Liver (tissue), 4 donors: Measurements from ENCODE around the gene NLRP11. TPM values are rescaled to one million over a fixed set of nuclear protein-coding genes. Genes with fewer than 3 reads are reported as not detected.

Source experiments
- polyA plus RNA-seq, 2 donors: library from polyadenylated mRNA; stranded (reverse) in 1 of 2; unstranded in 1 of 2; fragments of 200-250 nt in 1 of 2; fragments of >200 nt in 1 of 2; fragmentation: Nextera tagmentation in 1 of 2; extraction: Ambion mirVana in 1 of 2; gene quantifications; one replicate each; pipeline versions ENCODE4 v1.2.1 to v1.2.3, GENCODE V29; 2013 to 2015
- total RNA-seq, 2 donors: library from RNA; depleted of rRNA; stranded (reverse); fragments of >200 nt; gene quantifications; one replicate each; pipeline ENCODE4 v1.2.3, GENCODE V29; 2014
- donor health status: healthy.
- donor health status: healthy.
- donor health status: healthy.

The NLRP11 gene
- total and polyA plus RNA-seq, 4 donors: 0.28 to 0.33 TPM; not detected in 2

Other genes starting within 250 kb of the NLRP11 start
- gene FIZ1, start 232.5 kb downstream of the NLRP11 start, total RNA-seq: 1 to 10 TPM; 2.2 to 2.3 TPM
- gene FIZ1, start 232.5 kb downstream of the NLRP11 start, polyA plus RNA-seq: 1 to 10 TPM; 1.1 to 4.3 TPM
- gene ZNF524, start 231.7 kb downstream of the NLRP11 start, total RNA-seq: 1 to 10 TPM; 6.7 to 8.8 TPM
- 10 to 100 TPM; 11.5 to 12.3 TPM for gene ZNF524, start 231.7 kb downstream of the NLRP11 start, polyA plus RNA-seq
- gene ZNF865, start 226.4 kb downstream of the NLRP11 start, total RNA-seq: 1 to 10 TPM; 1.4 to 1.8 TPM
- gene ZNF865, start 226.4 kb downstream of the NLRP11 start, polyA plus RNA-seq: 1 to 10 TPM in 1 of 2 donors, under 1 TPM in 1; 0.38 to 3.1 TPM
- gene ZNF784, start 207.4 kb downstream of the NLRP11 start, total RNA-seq: 1 to 10 TPM; 3.9 to 6.0 TPM
- gene ZNF784, start 207.4 kb downstream of the NLRP11 start, polyA plus RNA-seq: 1 to 10 TPM in 1 of 2 donors, under 1 TPM in 1; 0.79 to 3.6 TPM
- 1 to 10 TPM; 2.6 to 5.0 TPM for gene ZNF580, start 191.0 kb downstream of the NLRP11 start, total RNA-seq
- 1 to 10 TPM; 5.1 to 5.2 TPM for gene ZNF580, start 191.0 kb downstream of the NLRP11 start, polyA plus RNA-seq
- gene ZNF581, start 188.3 kb downstream of the NLRP11 start, total RNA-seq: 1 to 10 TPM; 2.1 to 7.3 TPM
- gene ZNF581, start 188.3 kb downstream of the NLRP11 start, polyA plus RNA-seq: 1 to 10 TPM; 4.8 to 5.6 TPM
- gene CCDC106, start 183.8 kb downstream of the NLRP11 start, total RNA-seq: 1 to 10 TPM; 3.6 to 5.6 TPM
- gene CCDC106, start 183.8 kb downstream of the NLRP11 start, polyA plus RNA-seq: 10 to 100 TPM in 1 of 2 donors, 1 to 10 TPM in 1; 6.1 to 13.5 TPM
- 10 to 100 TPM; 49.4 to 66.6 TPM for gene U2AF2, start 177.0 kb downstream of the NLRP11 start, total RNA-seq
- 10 to 100 TPM in 1 of 2 donors, 1 to 10 TPM in 1; 8.6 to 53.1 TPM for gene U2AF2, start 177.0 kb downstream of the NLRP11 start, polyA plus RNA-seq
- 100 to 1,000 TPM in 1 of 2 donors, 10 to 100 TPM in 1; 49.0 to 107 TPM for gene EPN1, start 156.8 kb downstream of the NLRP11 start, total RNA-seq
- 100 to 1,000 TPM in 1 of 2 donors, 10 to 100 TPM in 1; 18.6 to 117 TPM for gene EPN1, start 156.8 kb downstream of the NLRP11 start, polyA plus RNA-seq
- gene NLRP9, start 93.6 kb downstream of the NLRP11 start, total RNA-seq: not detected
- gene NLRP9, start 93.6 kb downstream of the NLRP11 start, polyA plus RNA-seq: not detected
- not detected for gene RFPL4A, start 72.9 kb downstream of the NLRP11 start, total RNA-seq
- gene RFPL4A, start 72.9 kb downstream of the NLRP11 start, polyA plus RNA-seq: under 1 TPM; 0.12 to 0.82 TPM
- gene RFPL4AL1, start 62.9 kb downstream of the NLRP11 start, total RNA-seq: under 1 TPM in 1 of 2 donors, not detected in 1; 0.33 TPM
- gene RFPL4AL1, start 62.9 kb downstream of the NLRP11 start, polyA plus RNA-seq: under 1 TPM in 1 of 2 donors, not detected in 1; 0.13 TPM
- gene NLRP4, start 4.5 kb upstream of the NLRP11 start, total RNA-seq: not detected
- not detected for gene NLRP4, start 4.5 kb upstream of the NLRP11 start, polyA plus RNA-seq
- not detected for gene NLRP13, start 100.3 kb upstream of the NLRP11 start, total RNA-seq
- not detected for gene NLRP13, start 100.3 kb upstream of the NLRP11 start, polyA plus RNA-seq
- not detected for gene NLRP8, start 115.8 kb upstream of the NLRP11 start, total RNA-seq
- not detected for gene NLRP8, start 115.8 kb upstream of the NLRP11 start, polyA plus RNA-seq
- not detected for gene NLRP5, start 154.8 kb upstream of the NLRP11 start, total RNA-seq
- not detected for gene NLRP5, start 154.8 kb upstream of the NLRP11 start, polyA plus RNA-seq